Esophagus squamous epithelium (tissue), 5 donors: ENCODE measurements around the gene CLEC2A. TPM values are rescaled to one million over a fixed set of nuclear protein-coding genes. Genes with fewer than 3 reads are reported as not detected.
"Not testable (repeated sequence)": the region's sequence is repeated elsewhere in the genome, so short reads cannot be mapped to it uniquely, and the experiment has no call there.

Experiments used
- DNase-seq: peaks from one replicate; lab custom pipeline; 2025; lab: John Stamatoyannopoulos, UW
- H3K27ac ChIP-seq, 4 donors: fragments of 200-600 bp; sonication (generic); one replicate each; pipeline ENCODE4 v1.5.1; 2016 to 2019; ENCODE audit warnings: mild to moderate bottlenecking in 1 of 4
- H3K27me3 ChIP-seq, 4 donors: fragments of 200-600 bp; sonication (generic); 1 replicate in 3 of 4; 2 replicates in 1 of 4; pipeline versions ENCODE4 v1.5.1 to v1.6.0; 2017 to 2021; ENCODE audit warnings: antibody characterized with exemption in 1 of 4
- H3K36me3 ChIP-seq, 3 donors: fragments of 200-600 bp; sonication (generic); one replicate each; pipeline ENCODE4 v1.5.1; 2016 to 2019
- H3K4me1 ChIP-seq, 3 donors: fragments of 200-600 bp; sonication (generic); one replicate each; pipeline ENCODE4 v1.5.1; 2017 to 2019
- H3K4me3 ChIP-seq, 4 donors: fragments of 200-600 bp; sonication (generic); 1 replicate in 3 of 4; 2 replicates in 1 of 4; pipeline ENCODE4 v1.5.1; 2016 to 2019; ENCODE audit warnings: mild to moderate bottlenecking in 2 of 4, moderate library complexity in 1 of 4
- H3K9me3 ChIP-seq, 3 donors: fragments of 200-600 bp; sonication (generic); one replicate each; pipeline ENCODE4 v1.5.1; 2016 to 2019
- POLR2A ChIP-seq, 4 donors: fragments of 450-650 bp; IDR thresholded peaks; one replicate each; pipeline ENCODE4 v1.6.1; 2017; ENCODE audit warnings: antibody characterized with exemption in 4 of 4, mild to moderate bottlenecking in 4 of 4, moderate library complexity in 3 of 4
- WGBS, 2 donors: methylation state at CpG; one replicate each; pipeline ENCODE4 v1.1.5; 2018; 5-methylcytosine and 5-hydroxymethylcytosine counted together
- intact Hi-C: fragments of 100-400 bp; cut with DNase I; formaldehyde crosslinking; loops from one replicate; pipeline ENCODE4 v1.15.0; 2022
- total RNA-seq, 4 donors: library from RNA; depleted of rRNA; stranded (reverse); fragments of >200 nt; gene quantifications; one replicate each; pipeline ENCODE4 v1.1.0, GENCODE V29; 2016
- TF ChIP-seq, protein P1 (sequence below), 6 experiments: fragments of 450-650 bp in 4 of 6; fragments of 200-600 bp in 2 of 6; sonication (generic) in 2 of 6; IDR thresholded peaks; one replicate each; pipeline ENCODE4 v1.5.1; 2016 to 2019; ENCODE audit warnings: antibody characterized with exemption in 6 of 6, mild to moderate bottlenecking in 4 of 6, moderate library complexity in 4 of 6
- donor health status: DM: yes; HTN: yes; CAD: no.

The CLEC2A gene
- total RNA-seq, 4 donors from 2014 or later = not detected

DNA sequence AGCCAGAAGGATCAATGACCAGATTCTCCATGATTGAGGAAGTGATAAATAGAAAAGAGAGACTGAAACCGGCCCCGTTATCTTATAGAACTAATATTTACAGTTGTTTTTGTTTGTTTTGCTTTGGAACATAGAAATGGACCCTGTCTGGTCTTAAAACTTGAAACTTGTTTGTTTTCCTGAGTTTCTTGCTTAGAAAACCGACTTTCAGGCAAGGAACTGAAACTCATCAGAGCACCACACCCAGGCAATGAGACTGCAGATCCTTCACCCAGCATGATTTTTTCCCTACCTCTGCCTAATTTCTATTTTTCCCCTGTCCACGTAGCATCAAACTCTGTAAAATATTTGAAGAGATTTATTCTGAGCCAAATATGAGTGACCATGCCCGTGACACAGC, 28.4 kb upstream of the CLEC2A start:
- intact Hi-C loops = no loop called here
- H3K4me3 ChIP-seq = no peak overlapping the region
- no peak for TF ChIP-seq POLR2A (IDR thresholded peaks at IDR 0.05)
- TF ChIP-seq, protein P1, sequence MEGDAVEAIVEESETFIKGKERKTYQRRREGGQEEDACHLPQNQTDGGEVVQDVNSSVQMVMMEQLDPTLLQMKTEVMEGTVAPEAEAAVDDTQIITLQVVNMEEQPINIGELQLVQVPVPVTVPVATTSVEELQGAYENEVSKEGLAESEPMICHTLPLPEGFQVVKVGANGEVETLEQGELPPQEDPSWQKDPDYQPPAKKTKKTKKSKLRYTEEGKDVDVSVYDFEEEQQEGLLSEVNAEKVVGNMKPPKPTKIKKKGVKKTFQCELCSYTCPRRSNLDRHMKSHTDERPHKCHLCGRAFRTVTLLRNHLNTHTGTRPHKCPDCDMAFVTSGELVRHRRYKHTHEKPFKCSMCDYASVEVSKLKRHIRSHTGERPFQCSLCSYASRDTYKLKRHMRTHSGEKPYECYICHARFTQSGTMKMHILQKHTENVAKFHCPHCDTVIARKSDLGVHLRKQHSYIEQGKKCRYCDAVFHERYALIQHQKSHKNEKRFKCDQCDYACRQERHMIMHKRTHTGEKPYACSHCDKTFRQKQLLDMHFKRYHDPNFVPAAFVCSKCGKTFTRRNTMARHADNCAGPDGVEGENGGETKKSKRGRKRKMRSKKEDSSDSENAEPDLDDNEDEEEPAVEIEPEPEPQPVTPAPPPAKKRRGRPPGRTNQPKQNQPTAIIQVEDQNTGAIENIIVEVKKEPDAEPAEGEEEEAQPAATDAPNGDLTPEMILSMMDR (IDR thresholded peaks at IDR 0.05) = no peak
- no peaks in the 10 kb centered on the region for H3K9me3 ChIP-seq
- H3K36me3 ChIP-seq = no peaks in the 10 kb centered on the region
- no peaks in the 10 kb centered on the region for H3K27me3 ChIP-seq
- WGBS, 2 donors = 60 to 76% methylated on average over 5 of the region's 5 CpGs
- H3K4me1 ChIP-seq = no peaks in the 10 kb centered on the region
- no peak overlapping the region for H3K27ac ChIP-seq
- DNase-seq = no peak

DNA sequence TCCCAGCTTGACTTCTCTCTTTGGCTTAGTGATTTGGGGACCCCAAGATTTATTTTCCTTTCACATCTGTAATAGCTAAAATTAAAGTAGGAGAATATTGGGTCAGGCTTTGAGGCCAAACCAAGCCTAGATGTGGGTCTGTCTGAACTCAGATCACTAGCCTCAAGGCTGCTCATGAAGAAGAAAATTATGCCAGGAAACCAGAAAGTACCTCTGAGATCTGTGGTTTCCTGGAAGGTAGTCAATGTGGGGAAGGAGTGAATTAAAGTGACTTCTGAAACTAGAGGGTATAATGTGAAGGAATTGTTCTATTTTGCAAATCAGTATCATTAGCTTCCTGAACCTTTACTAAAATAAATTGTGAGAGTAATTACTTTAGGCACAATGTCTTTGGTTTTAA, 25.7 kb upstream of the CLEC2A start:
- H3K9me3 ChIP-seq = no peaks in the 10 kb centered on the region
- H3K4me1 ChIP-seq = no peaks in the 10 kb centered on the region
- H3K36me3 ChIP-seq = no peaks in the 10 kb centered on the region
- H3K4me3 ChIP-seq = no peak overlapping the region
- TF ChIP-seq, protein P1 (IDR thresholded peaks at IDR 0.05) = no peak
- TF ChIP-seq POLR2A (IDR thresholded peaks at IDR 0.05) = no peak
- no peak overlapping the region for H3K27ac ChIP-seq
- intact Hi-C loops = no loop called here
- H3K27me3 ChIP-seq = no peaks in the 10 kb centered on the region
- DNase-seq = no peak

DNA sequence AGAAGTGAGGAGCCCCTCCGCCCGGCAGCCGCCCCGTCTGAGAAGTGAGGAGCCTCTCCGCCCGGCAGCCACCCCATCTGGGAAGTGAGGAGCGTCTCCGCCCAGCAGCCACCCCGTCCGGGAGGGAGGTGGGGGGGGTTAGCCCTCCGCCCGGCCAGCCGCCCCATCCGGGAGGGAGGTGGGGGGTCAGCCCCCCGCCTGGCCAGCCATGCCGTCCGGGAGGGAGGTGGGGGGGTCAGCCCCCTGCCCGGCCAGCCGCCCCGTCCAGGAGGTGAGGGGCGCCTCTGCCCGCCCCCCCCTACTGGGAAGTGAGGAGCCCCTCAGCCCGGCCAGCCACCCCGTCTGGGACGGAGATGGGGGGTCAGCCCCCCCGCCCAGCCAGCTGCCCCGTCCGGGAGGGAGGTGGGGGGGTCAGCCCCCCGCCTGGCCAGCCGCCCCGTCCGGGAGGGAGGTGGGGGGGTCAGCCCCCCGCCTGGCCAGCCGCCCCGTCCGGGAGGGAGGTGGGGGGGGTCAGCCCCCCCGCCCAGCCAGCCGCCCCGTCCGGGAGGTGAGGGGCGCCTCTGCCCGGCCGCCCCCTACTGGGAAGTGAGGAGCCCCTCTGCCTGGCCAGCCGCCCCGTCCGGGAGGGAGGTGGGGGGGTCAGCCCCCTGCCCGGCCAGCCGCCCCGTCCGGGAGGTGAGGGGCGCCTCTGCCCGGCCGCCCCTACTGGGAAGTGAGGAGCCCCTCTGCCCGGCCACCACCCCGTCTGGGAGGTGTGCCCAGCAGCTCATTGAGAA, 21.0 kb upstream of the CLEC2A start:
- DNase-seq, intact Hi-C loops, H3K9me3 ChIP-seq, H3K4me1 ChIP-seq, H3K36me3 ChIP-seq, H3K27me3 ChIP-seq, H3K4me3 ChIP-seq, H3K27ac ChIP-seq: not testable (repeated sequence)
- WGBS, 2 donors = no CpG with 5 or more reads among the region's 55 CpGs

DNA sequence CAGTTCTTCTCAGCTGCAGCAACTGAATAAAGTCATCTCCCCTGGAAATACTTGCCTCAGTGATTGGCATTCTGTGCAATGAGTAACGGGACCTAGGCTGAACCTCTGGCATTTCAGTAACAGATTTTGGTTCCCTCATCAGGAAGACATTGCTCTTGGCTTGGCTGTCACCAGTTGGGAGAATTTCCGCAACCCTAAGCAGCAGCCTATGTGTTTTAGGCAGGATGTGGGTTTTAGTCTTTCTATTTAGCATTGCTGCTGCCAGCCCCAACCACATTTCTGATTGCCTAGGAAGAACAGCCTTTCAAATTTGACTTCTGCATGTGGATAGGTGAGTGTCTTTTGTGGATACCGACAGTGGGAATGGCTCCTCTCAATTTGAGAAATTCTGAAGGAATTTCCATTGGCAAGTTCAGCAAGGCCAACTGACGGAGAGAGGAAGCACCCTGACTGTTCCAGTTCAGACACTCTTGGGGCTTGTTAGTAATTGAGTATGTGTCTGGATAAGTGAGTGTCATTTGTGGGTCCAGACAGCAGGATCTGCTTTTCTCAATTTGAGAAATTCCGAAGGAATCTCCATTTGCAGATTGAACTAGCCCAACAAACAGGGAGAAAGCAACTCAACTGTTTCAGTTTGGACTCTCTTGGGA, 19.0 kb upstream of the CLEC2A start:
- no peak for DNase-seq
- intact Hi-C loops = no loop called here
- H3K4me3 ChIP-seq = no peak overlapping the region
- no peaks in the 10 kb centered on the region for H3K36me3 ChIP-seq
- WGBS, 2 donors = 43 to 73% methylated on average over 5 of the region's 5 CpGs
- H3K9me3 ChIP-seq = no peaks in the 10 kb centered on the region
- H3K27me3 ChIP-seq = no peaks in the 10 kb centered on the region
- H3K4me1 ChIP-seq = no peaks in the 10 kb centered on the region
- TF ChIP-seq, protein P1 (IDR thresholded peaks at IDR 0.05) = no peak
- H3K27ac ChIP-seq = no peak overlapping the region

DNA sequence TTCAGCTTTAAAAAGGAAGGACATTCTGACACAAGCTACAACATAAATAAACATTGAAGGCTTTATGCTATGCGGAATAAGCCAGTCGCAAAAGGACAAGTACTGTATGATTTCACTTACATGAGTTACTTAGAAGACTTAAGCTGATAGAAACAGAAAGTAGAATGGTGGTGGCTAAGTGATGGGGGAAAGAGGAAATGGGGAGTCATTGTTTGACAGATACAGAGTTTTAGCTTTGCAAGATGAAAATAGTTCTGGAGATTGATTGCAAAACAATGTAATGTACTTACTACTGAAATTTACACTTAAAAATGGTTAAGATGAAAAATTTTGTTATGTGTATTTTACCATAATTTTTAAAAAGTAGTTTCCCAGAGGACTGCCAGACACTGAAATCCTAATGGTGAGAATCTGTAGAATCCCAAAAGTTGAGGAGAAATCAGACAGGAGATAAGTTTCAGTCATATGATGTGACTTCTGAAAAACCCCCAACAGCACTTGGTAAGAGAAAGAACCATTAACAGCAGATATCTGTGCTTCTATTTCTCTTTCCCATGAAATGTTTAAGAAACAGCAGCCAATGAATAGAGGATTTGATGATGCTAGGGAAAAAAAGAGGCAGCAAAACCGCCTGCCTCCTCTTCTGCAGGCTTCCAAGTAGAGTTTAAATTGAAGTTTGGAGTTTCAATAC, 16.6 kb upstream of the CLEC2A start:
- WGBS, 2 donors = 56 to 77% methylated on average over 3 of the region's 3 CpGs
- no peaks in the 10 kb centered on the region for H3K27me3 ChIP-seq
- TF ChIP-seq, protein P1 (IDR thresholded peaks at IDR 0.05) = no peak
- no peak for TF ChIP-seq POLR2A (IDR thresholded peaks at IDR 0.05)
- no peaks in the 10 kb centered on the region for H3K4me1 ChIP-seq
- H3K4me3 ChIP-seq = no peak overlapping the region
- H3K9me3 ChIP-seq = no peaks in the 10 kb centered on the region
- DNase-seq = no peak
- H3K27ac ChIP-seq = no peak overlapping the region
- no peaks in the 10 kb centered on the region for H3K36me3 ChIP-seq
- intact Hi-C loops = no loop called here
